HepG2 (cell line): ENCODE results near the gene ADCY9. TPM values are rescaled to one million over a fixed set of nuclear protein-coding genes. Genes with fewer than 3 reads are reported as not detected.
A peak's percentile ranks its signal among the peaks of the same experiment; 100 is the strongest.

ENCODE experiments used
- ARID2 ChIP-seq: sonication (generic); formaldehyde crosslinking; IDR thresholded peaks from 2 replicates; pipeline ENCODE4 v1.8.1; 2022; ENCODE audit warnings: mild to moderate bottlenecking, missing genetic modification reagents, borderline replicate concordance
- FOSL1 ChIP-seq: sonication (generic); formaldehyde crosslinking; IDR thresholded peaks from 2 replicates; pipeline ENCODE4 v1.9.0; 2021; ENCODE audit warnings: missing genetic modification reagents, borderline replicate concordance
- MAF1 ChIP-seq: sonication (generic); formaldehyde crosslinking; IDR thresholded peaks from 2 replicates; pipeline ENCODE4 v1.5.0; 2020; ENCODE audit warnings: missing genetic modification reagents, borderline replicate concordance
- MAZ ChIP-seq, 2 experiments: sonication (generic) in 1 of 2; formaldehyde crosslinking in 1 of 2; IDR thresholded peaks; 2 replicates each; pipeline versions ENCODE4 v1.5.0 to v1.6.1; 2012 to 2020; ENCODE audit warnings: low read depth in 2 of 2, mild to moderate bottlenecking in 2 of 2, borderline replicate concordance in 1 of 2, improper control_type of control experiment in 1 of 2, low read length in 1 of 2, missing genetic modification reagents in 1 of 2, moderate library complexity in 1 of 2
- MYNN ChIP-seq: sonication (generic); formaldehyde crosslinking; IDR thresholded peaks from 2 replicates; pipeline ENCODE4 v1.4.0; 2020; ENCODE audit warnings: mild to moderate bottlenecking, low read depth, missing genetic modification reagents
- REL ChIP-seq: sonication (generic); formaldehyde crosslinking; conservative IDR thresholded peaks from 2 replicates; pipeline ENCODE4 v1.8.0; 2022; ENCODE audit warnings: mild to moderate bottlenecking, missing genetic modification reagents, moderate library complexity
- TAF1 ChIP-seq: sonication (generic); formaldehyde crosslinking; IDR thresholded peaks from 2 replicates; pipeline ENCODE4 v1.4.0; 2020; ENCODE audit warnings: missing genetic modification reagents
- ZIK1 ChIP-seq: sonication (generic); formaldehyde crosslinking; IDR thresholded peaks from 2 replicates; pipeline ENCODE4 v1.5.0; 2020; ENCODE audit warnings: mild to moderate bottlenecking, low read depth, missing genetic modification reagents, borderline replicate concordance
- ZNF142 ChIP-seq: sonication (generic); formaldehyde crosslinking; IDR thresholded peaks from 2 replicates; pipeline ENCODE4 v1.4.0; 2020; ENCODE audit warnings: missing genetic modification reagents
- ZNF30 ChIP-seq: sonication (generic); formaldehyde crosslinking; IDR thresholded peaks from 2 replicates; pipeline ENCODE4 v1.5.0; 2020; ENCODE audit warnings: mild to moderate bottlenecking, missing genetic modification reagents
- ZNF546 ChIP-seq: sonication (generic); formaldehyde crosslinking; conservative IDR thresholded peaks from 2 replicates; pipeline ENCODE4 v1.8.1; 2023; ENCODE audit warnings: mild to moderate bottlenecking, missing genetic modification reagents
- ZNF607 ChIP-seq: sonication (generic); formaldehyde crosslinking; IDR thresholded peaks from 2 replicates; pipeline ENCODE4 v1.5.1; 2020; ENCODE audit warnings: missing genetic modification reagents, mild to moderate bottlenecking, borderline replicate concordance
- ZSCAN20 ChIP-seq: sonication (generic); formaldehyde crosslinking; IDR thresholded peaks from 2 replicates; pipeline ENCODE4 v1.4.0; 2020; ENCODE audit warnings: missing genetic modification reagents, mild to moderate bottlenecking, borderline replicate concordance
- polyA plus RNA-seq, 8 experiments: library from polyadenylated mRNA; depleted of rRNA in 3 of 8; stranded (reverse) in 7 of 8; unstranded in 1 of 8; fragments of >200 nt; fragmentation: Illumina TruSeq in 4 of 8; extraction: Trizol in 4 of 8; gene quantifications; 2 replicates each; pipeline versions ENCODE4 v1.2.1 to v1.2.3, GENCODE V29; 2011 to 2016; ENCODE audit warnings: low read depth in 4 of 8, missing spikeins in 1 of 8, mixed read lengths in 1 of 8; ENCODE audit not compliant: insufficient read depth in 1 of 8
- total RNA-seq, 5 experiments: library from RNA; depleted of rRNA; stranded (reverse); fragments of >200 nt; fragmentation: Illumina TruSeq; extraction: Trizol; gene quantifications; 2 replicates each; pipeline ENCODE4 v1.2.3, GENCODE V29; 2016; ENCODE audit warnings: low read depth in 1 of 5
- TF ChIP-seq, protein P1 (sequence below): sonication (generic); formaldehyde crosslinking; IDR thresholded peaks from 2 replicates; pipeline ENCODE4 v1.4.0; 2020; ENCODE audit warnings: missing genetic modification reagents

ADCY9 gene
- total and polyA plus RNA-seq, 2 of the 13 experiments (the other 11 are each of a cell fraction or from before 2014, with no cell fraction given) = 11.2 to 13.9 TPM

DNA sequence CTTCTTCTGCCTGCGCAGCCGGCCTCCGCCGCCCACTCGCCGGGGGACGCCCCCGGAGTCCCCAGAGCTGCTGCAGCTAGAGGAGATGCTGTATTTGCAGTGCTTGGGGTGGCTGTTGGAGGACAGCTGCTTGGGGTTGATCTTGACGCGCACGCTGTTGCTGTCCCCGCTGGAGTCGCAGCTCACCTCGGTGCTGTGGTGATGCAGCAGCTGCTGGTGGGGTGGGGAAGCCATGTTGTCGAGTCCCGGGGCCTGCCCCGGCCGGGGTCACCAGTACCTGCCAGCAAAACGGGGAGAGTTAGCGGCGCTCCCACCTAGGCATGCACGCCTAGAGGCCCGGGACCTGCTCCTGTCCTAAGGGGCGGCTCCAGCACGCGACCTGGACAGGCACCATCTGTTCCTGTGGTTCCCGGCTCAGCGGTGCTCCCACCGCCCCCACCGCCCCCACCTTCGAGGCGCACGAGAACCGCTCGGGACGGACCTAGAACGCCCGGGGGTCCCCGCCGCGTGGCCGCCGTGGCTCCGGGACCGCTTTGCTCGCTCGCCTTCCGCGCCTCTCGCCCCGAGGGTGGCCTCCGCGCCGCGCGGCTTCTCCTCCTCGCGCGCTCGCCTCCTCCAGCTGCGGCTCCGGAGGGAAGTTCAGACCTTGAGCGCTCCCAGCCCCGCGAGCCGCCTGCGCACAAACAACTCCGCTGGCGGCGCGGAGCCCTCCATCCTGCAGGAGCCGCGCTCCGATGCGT, 863 bp downstream of the ADCY9 start (continued):
- peak; percentile 59; the same call in 1 of the 2 replicates for TF ChIP-seq ZNF142
- TF ChIP-seq FOSL1 = no peak; the same call in 1 of the 2 replicates
- no peak for TF ChIP-seq MAZ (IDR thresholded peaks at IDR 0.05; ENCODE audit: borderline replicate concordance, low read depth, low read length)
- TF ChIP-seq MAZ (CRISPR knock-in tag; IDR thresholded peaks at IDR 0.05; ENCODE audit: low read depth) = peak; percentile 40; the same call in 1 of the 2 replicates
- TF ChIP-seq, protein P1, sequence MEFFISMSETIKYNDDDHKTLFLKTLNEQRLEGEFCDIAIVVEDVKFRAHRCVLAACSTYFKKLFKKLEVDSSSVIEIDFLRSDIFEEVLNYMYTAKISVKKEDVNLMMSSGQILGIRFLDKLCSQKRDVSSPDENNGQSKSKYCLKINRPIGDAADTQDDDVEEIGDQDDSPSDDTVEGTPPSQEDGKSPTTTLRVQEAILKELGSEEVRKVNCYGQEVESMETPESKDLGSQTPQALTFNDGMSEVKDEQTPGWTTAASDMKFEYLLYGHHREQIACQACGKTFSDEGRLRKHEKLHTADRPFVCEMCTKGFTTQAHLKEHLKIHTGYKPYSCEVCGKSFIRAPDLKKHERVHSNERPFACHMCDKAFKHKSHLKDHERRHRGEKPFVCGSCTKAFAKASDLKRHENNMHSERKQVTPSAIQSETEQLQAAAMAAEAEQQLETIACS = peak; percentile 71
- no peak for TF ChIP-seq MYNN (CRISPR knock-in tag)
- no peak for TF ChIP-seq ZNF30 (CRISPR knock-in tag)
- TF ChIP-seq ZIK1 = peak; percentile 41; the same call in 1 of the 2 replicates
- 0 out of 2 replicates have a peak, but pooled peaks have one; percentile 26 for TF ChIP-seq ZSCAN20
- peak; percentile 50; the same call in 1 of the 2 replicates for TF ChIP-seq ZNF546 (CRISPR knock-in tag)
- TF ChIP-seq REL (CRISPR knock-in tag) = no peak
- no peak for TF ChIP-seq ARID2 (CRISPR knock-in tag)
- peak; percentile 63; the same call in 1 of the 2 replicates for TF ChIP-seq ZNF607 (CRISPR knock-in tag)
- peak; percentile 27 for TF ChIP-seq TAF1 (CRISPR knock-in tag)
- TF ChIP-seq MAF1 = 0 out of 2 replicates have a peak, but pooled peaks have one; percentile 46
